Natural killer cell (primary cell): ENCODE measurements around the gene GAP43. TPM values are rescaled to one million over a fixed set of nuclear protein-coding genes. Genes with fewer than 3 reads are reported as not detected.

Source experiments
- ATAC-seq, 3 donors: fragments of 150-1000 bp in 2 of 3; fragments of 200-7000 bp in 1 of 3; cut with Tn5 transposase; 1 replicate in 1 of 3; 2 replicates in 2 of 3; pipeline ENCODE4 v1.10.0; 2021; ENCODE audit warnings: mild to moderate bottlenecking in 2 of 3, moderate library complexity in 2 of 3
- DNase-seq, 2 donors: peaks; one replicate each; pipeline versions ENCODE4 v3.0.0 to v3.0.0-alpha.2; 2013 to 2021; ENCODE audit warnings: mixed read lengths in 1 of 2
- H3K27ac ChIP-seq: one replicate; pipeline ENCODE4 v1.5.1; 2013; ENCODE audit warnings: mild to moderate bottlenecking, low read length
- H3K27me3 ChIP-seq: one replicate; pipeline ENCODE4 v1.6.1; 2013; ENCODE audit warnings: low read length; ENCODE audit not compliant: control insufficient read depth, insufficient read depth
- H3K36me3 ChIP-seq: one replicate; pipeline ENCODE4 v1.6.1; 2013; ENCODE audit warnings: low read length; ENCODE audit not compliant: control insufficient read depth, insufficient read depth
- H3K4me1 ChIP-seq: one replicate; pipeline ENCODE4 v1.6.1; 2013; ENCODE audit warnings: low read length; ENCODE audit not compliant: control insufficient read depth, insufficient read depth
- H3K4me3 ChIP-seq: one replicate; pipeline ENCODE4 v1.5.1; 2013; ENCODE audit warnings: low read length
- H3K9me3 ChIP-seq: one replicate; pipeline ENCODE4 v1.6.1; 2013; ENCODE audit warnings: low read length; ENCODE audit not compliant: control insufficient read depth, insufficient read depth
- H3K27ac Mint-ChIP-seq, 2 donors: one replicate each; pipeline ENCODE4 v1.8.0; 2022; ENCODE audit warnings: mild to moderate bottlenecking in 2 of 2, mixed read lengths in 2 of 2, moderate library complexity in 1 of 2
- H3K27me3 Mint-ChIP-seq, 2 donors: one replicate each; pipeline ENCODE4 v1.8.0; 2022; ENCODE audit warnings: low read depth in 2 of 2, mixed read lengths in 2 of 2
- H3K36me3 Mint-ChIP-seq: one replicate; pipeline ENCODE4 v1.8.0; 2022; ENCODE audit warnings: mixed read lengths
- H3K4me1 Mint-ChIP-seq, 2 donors: one replicate each; pipeline ENCODE4 v1.8.0; 2022; ENCODE audit warnings: mixed read lengths in 2 of 2
- H3K4me3 Mint-ChIP-seq: one replicate; pipeline ENCODE4 v1.8.0; 2022; ENCODE audit warnings: mild to moderate bottlenecking, moderate library complexity, mixed read lengths
- H3K9me3 Mint-ChIP-seq, 2 donors: one replicate each; pipeline ENCODE4 v1.8.0; 2022; ENCODE audit warnings: mixed read lengths in 2 of 2
- WGBS: methylation state at CpG from one replicate; pipeline ENCODE4 v1.1.7; 2013; ENCODE audit warnings: missing lambda C conversion rate; ENCODE audit not compliant: insufficient coverage; 5-methylcytosine and 5-hydroxymethylcytosine counted together
- intact Hi-C: fragments of 100-400 bp; cut with micrococcal nuclease; formaldehyde crosslinking; loops from one replicate; pipeline ENCODE4 v1.14.2; 2022
- total RNA-seq, 4 donors: library from RNA; stranded (reverse); fragments of 120-200 nt in 1 of 4; gene quantifications; one replicate each; pipeline versions ENCODE4 v1.2.3 to v1.2.4, GENCODE V29; 2013 to 2022
- TF ChIP-seq, protein P1 (sequence below): fragments of 200-600 bp; IDR thresholded peaks from one replicate; pipeline ENCODE4 v1.8.0; 2022; ENCODE audit warnings: antibody characterized with exemption

GAP43 gene
- total RNA-seq, 3 donors from 2014 or later (not counting 1 experiment from before 2014, with no cell fraction given), result 0.14 TPM; not detected in 2

GRCh38 chr3:115766587-115767482 lies 143.5 kb downstream of the GAP43 start:
- Histone ChIP-seq H3K9me3 (no peaks in the 10 kb centered on the region), H3K27me3 (no peaks in the 10 kb centered on the region), H3K27ac (no peak overlapping the region), H3K36me3 (no peaks in the 10 kb centered on the region), H3K4me3 (no peak overlapping the region), H3K4me1 (no peaks in the 10 kb centered on the region)
- TF ChIP-seq, protein P1, sequence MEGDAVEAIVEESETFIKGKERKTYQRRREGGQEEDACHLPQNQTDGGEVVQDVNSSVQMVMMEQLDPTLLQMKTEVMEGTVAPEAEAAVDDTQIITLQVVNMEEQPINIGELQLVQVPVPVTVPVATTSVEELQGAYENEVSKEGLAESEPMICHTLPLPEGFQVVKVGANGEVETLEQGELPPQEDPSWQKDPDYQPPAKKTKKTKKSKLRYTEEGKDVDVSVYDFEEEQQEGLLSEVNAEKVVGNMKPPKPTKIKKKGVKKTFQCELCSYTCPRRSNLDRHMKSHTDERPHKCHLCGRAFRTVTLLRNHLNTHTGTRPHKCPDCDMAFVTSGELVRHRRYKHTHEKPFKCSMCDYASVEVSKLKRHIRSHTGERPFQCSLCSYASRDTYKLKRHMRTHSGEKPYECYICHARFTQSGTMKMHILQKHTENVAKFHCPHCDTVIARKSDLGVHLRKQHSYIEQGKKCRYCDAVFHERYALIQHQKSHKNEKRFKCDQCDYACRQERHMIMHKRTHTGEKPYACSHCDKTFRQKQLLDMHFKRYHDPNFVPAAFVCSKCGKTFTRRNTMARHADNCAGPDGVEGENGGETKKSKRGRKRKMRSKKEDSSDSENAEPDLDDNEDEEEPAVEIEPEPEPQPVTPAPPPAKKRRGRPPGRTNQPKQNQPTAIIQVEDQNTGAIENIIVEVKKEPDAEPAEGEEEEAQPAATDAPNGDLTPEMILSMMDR, result no peak
- ATAC-seq, result no peak
- Mint-ChIP-seq H3K9me3 (no peaks in the 10 kb centered on the region), H3K4me1 (no peaks in the 10 kb centered on the region), H3K27me3 (peaks cover 19 to 25% of the 10 kb centered on the region in 2 donors), H3K4me3 (no peak overlapping the region), H3K27ac (no peak overlapping the region), H3K36me3 (no peaks in the 10 kb centered on the region)
- intact Hi-C loops, result no loop called here
- no peak for DNase-seq
- 81% methylated on average over 6 of the region's 6 CpGs for WGBS

DNA sequence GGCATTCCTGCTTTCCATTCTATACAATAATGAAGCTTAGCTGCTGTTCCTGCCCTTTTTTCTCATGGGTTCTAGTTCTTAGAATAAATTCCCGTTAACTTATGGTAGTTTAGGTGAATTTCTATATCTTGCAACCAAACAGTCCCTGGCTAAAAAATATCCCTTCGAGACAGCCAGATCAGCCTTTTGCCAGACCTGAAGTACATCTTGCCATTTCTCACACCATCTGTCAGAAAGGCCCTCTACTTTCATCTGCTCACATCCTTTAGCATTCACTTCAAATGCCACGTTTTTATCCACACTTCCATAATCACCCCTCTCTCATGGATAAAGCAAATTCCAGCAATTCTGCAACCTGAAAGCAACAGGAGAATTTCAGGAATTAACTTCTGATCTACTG lies 145.4 kb downstream of the GAP43 start:
- Histone ChIP-seq H3K4me1 (no peaks in the 10 kb centered on the region), H3K36me3 (no peaks in the 10 kb centered on the region), H3K9me3 (no peaks in the 10 kb centered on the region), H3K27ac (no peak overlapping the region), H3K27me3 (no peaks in the 10 kb centered on the region), H3K4me3 (no peak overlapping the region)
- H3K27ac Mint-ChIP-seq, result no peak overlapping the region
- no peaks in the 10 kb centered on the region for H3K36me3 Mint-ChIP-seq
- DNase-seq (no peak), ATAC-seq (no peak)
- no peak overlapping the region for H3K4me3 Mint-ChIP-seq
- H3K27me3 Mint-ChIP-seq, result peaks cover 22 to 25% of the 10 kb centered on the region in 2 donors
- H3K4me1 Mint-ChIP-seq, result no peaks in the 10 kb centered on the region
- intact Hi-C loops, result no loop called here
- H3K9me3 Mint-ChIP-seq, result no peaks in the 10 kb centered on the region
- TF ChIP-seq, protein P1, result no peak
- 65% methylated on average over 2 of the region's 3 CpGs for WGBS
